Hippocampal formation (tissue), 2 donors: ENCODE measurements around the gene C19orf47.
A peak's percentile ranks its signal among the peaks of the same experiment; 100 is the strongest.
"Not testable (repeated sequence)": the region's sequence is repeated elsewhere in the genome, so short reads cannot be mapped to it uniquely, and the experiment has no call there.

Source experiments
- DNase-seq, 2 donors: peaks; one replicate each; lab custom pipeline; 2025; lab: John Stamatoyannopoulos, UW

C19orf47 gene

GRCh38 chr19:40376286-40376862 lies 28.2 kb upstream of the C19orf47 start:
- DNase-seq, result no peak

GRCh38 chr19:40374084-40374483 lies 25.9 kb upstream of the C19orf47 start:
- DNase-seq, result no peak

- DNase-seq, result no peak
These were observed 23.6 kb upstream of the C19orf47 start for GRCh38 chr19:40371802-40372122.

DNA sequence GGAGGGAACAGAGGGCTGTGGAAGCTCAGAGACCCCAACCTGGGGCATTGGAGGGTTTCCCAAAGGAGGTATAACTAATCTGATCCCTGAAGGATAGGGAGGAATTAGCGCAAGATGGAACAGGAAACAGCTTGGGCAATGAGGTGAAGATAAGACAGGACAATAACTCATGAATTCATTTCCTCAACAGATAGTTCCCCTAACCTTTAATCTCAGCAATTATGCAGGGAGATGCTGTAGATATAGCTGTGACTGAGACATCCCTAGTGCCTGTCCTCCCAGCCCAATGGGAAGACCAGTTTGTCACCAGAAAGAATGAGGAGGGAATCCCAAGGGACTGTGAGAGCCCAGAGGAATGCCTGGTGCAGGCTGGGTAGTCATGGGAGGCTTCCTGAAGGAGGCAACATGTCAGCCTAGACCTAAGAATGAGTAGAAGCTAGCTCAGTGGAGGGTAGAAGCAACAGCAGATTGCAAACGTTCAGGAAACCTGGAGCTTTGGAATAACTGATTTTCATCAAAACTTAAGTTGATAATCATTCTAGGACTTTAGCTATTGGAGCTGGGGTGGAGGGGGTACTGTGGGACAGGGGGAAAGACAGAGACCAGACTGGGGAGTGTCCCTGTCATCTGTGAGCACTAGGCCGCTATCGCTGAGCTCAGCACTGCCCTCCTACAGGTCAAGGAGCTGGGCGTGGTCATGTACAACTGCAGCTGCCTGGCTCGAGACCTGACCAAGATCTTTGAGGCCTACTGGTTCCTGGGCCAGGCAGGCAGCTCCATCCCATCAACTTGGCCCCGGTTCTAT lies 23.0 kb upstream of the C19orf47 start:
- DNase-seq, result no peak

- not testable (repeated sequence) for DNase-seq
These were observed 22.1 kb upstream of the C19orf47 start for GRCh38 chr19:40370253-40370652.

DNA sequence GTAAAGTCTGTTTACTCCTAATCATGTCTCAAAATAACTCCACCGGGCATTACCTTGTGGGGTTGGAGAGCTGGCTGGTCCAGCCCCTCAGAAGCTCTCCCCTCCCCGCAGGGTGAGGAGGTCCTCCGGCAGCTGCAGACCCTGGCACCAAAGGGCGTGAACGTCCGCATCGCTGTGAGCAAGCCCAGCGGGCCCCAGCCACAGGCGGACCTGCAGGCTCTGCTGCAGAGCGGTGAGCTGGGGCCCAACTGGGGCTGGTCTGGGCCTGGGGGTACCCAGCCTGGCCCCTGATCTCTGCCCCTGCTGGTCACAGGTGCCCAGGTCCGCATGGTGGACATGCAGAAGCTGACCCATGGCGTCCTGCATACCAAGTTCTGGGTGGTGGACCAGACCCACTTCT lies 21.6 kb upstream of the C19orf47 start:
- no peak for DNase-seq

- DNase-seq, result no peak
These were observed 19.6 kb upstream of the C19orf47 start for GRCh38 chr19:40367577-40368434.

DNA sequence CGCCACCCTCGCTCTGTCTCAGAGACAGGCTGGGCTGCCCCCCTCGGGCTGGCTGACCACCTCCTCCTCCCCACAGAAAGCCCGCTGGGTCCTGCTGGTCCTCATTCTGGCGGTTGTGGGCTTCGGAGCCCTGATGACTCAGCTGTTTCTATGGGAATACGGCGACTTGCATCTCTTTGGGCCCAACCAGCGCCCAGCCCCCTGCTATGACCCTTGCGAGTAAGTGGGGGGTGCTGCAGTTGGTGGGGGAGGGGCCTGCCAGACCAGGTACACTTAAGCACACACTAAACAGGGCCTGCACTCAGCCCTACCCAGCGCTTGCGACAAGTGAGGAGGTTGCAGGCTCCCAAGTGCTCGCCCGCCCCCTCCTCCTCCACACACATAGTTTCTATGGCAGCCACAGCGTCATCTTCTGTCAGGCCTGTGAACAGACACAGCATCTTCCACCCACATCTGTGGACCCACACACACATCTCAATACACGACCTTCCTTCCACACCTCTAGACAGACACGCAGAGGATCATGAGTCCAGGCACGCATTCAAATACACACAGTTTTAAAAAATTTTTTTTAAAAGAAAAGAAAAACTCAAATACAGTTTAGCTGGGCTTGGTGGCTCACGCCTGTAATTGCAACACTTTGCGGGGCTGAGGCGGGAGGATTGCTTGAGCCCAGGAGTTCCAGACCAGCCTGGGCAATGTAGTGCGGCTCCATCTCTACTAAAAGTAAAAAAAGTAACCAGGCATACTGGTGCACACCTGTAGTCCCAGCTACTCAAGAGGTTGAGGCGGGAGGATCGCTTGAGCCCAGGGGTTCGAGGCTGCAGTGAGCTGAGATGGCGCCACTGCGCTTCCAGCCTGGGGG lies 18.7 kb upstream of the C19orf47 start:
- DNase-seq, result no peak

GRCh38 chr19:40365613-40366401 lies 17.6 kb upstream of the C19orf47 start:
- DNase-seq, result peak in 1 of 2 donors; percentile 55

- DNase-seq, result no peak
These were observed 16.8 kb upstream of the C19orf47 start for GRCh38 chr19:40365010-40365409.

DNA sequence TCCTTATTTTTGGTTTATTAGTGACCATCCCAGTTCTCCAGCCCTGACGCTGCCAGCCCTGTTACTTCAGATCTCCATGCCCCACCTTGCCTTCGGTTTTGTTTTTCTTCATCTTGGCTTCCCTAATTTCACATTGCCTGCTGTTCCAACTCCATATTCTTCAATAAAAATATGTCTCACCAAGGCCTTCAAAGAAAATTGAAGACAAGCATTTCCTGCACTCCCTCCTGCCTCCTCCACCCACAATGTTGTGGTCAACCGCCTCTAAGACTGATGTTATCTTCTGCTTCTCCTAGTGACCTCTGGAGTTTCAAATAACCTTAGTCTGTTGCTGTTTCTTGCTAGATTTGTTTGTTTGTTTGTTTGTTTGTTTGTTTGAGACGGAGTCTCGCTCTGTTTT lies 14.9 kb upstream of the C19orf47 start:
- no peak for DNase-seq

- no peak for DNase-seq
These were observed 14.0 kb upstream of the C19orf47 start for GRCh38 chr19:40362160-40362559.

GRCh38 chr19:40360708-40361241 lies 12.6 kb upstream of the C19orf47 start:
- DNase-seq, result no peak

GRCh38 chr19:40360020-40360707 lies 12.0 kb upstream of the C19orf47 start:
- DNase-seq, result no peak

DNA sequence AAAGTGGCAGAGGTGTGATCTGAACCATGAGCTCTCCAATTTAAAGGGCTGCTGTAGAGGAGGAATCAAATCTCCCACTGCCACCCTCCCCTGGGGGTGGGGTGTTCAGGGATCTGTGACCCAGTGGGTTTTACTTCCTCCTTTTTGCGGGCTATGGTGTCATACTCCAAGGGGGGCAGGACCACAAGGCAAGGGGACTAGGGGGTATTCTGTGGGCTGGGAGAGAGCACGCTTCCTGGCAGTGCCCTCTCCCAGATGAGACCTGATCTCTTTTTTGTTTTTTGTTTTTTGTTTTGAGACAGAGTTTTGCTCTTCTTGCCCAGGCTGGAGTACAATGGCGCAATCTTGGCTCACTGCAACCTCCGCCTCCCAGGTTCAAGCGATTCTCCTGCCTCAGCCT lies 10.6 kb upstream of the C19orf47 start:
- no peak for DNase-seq

- DNase-seq, result no peak
These were observed 9.4 kb upstream of the C19orf47 start for GRCh38 chr19:40357640-40358039.

- no peak for DNase-seq
These were observed 8.7 kb upstream of the C19orf47 start for GRCh38 chr19:40356681-40357595.

GRCh38 chr19:40355975-40356680 lies 7.9 kb upstream of the C19orf47 start:
- no peak for DNase-seq
